RCC 7860 (cell line): ENCODE measurements around the gene OGFOD2.
A peak's percentile ranks its signal among the peaks of the same experiment; 100 is the strongest.

Experiments used
- DNase-seq: peaks from one replicate; pipeline ENCODE4 v3.0.0-alpha.2; 2015; ENCODE audit warnings: low spot score
- FAIRE-seq: peaks from 2 replicates; lab custom pipeline; 2012; peaks lifted over from hg19 to GRCh38; lab: Jason Lieb, UNC

Gene OGFOD2

GRCh38 chr12:122951406-122951805, 23.6 kb upstream of the OGFOD2 start:
- peak; percentile 44 for DNase-seq
- FAIRE-seq: peak; percentile 38

GRCh38 chr12:122951979-122952892, 22.8 kb upstream of the OGFOD2 start:
- FAIRE-seq: no peak
- DNase-seq: peak; percentile 43

GRCh38 chr12:122955156-122955555, 19.9 kb upstream of the OGFOD2 start:
- FAIRE-seq: no peak

GRCh38 chr12:122956035-122956434, 19.0 kb upstream of the OGFOD2 start:
- FAIRE-seq (no peak), DNase-seq (no peak)

More at GRCh38 chr12:122955156-122955555, 19.9 kb upstream of the OGFOD2 start:
- no peak for DNase-seq

GRCh38 chr12:122958198-122958888, 16.7 kb upstream of the OGFOD2 start:
- no peak for DNase-seq
- FAIRE-seq: no peak

- DNase-seq (no peak), FAIRE-seq (no peak)
Measured at GRCh38 chr12:122959566-122960192, 15.4 kb upstream of the OGFOD2 start.

GRCh38 chr12:122960193-122960569, 14.9 kb upstream of the OGFOD2 start:
- FAIRE-seq (no peak), DNase-seq (no peak)

- no peak for DNase-seq
- no peak for FAIRE-seq
Measured at GRCh38 chr12:122961531-122962329, 13.3 kb upstream of the OGFOD2 start.

- DNase-seq: no peak
- no peak for FAIRE-seq
Measured at GRCh38 chr12:122963941-122964265, 11.1 kb upstream of the OGFOD2 start.

- DNase-seq: no peak
- no peak for FAIRE-seq
Measured at GRCh38 chr12:122964439-122965257, 10.4 kb upstream of the OGFOD2 start.

- FAIRE-seq: no peak
- DNase-seq: no peak
Measured at GRCh38 chr12:122965321-122965751, 9.7 kb upstream of the OGFOD2 start.

- DNase-seq (peak; percentile 71), FAIRE-seq (no peak)
Measured at GRCh38 chr12:122965851-122966742, 8.9 kb upstream of the OGFOD2 start, which contains the start of gene ABCB9. Gene ABCB9 (minus strand): TSS chr12:122966463. CDS start chr12:122960235, 6,228 bp downstream.

- FAIRE-seq: no peak
- DNase-seq: no peak
Measured at GRCh38 chr12:122966743-122967550, 8.1 kb upstream of the OGFOD2 start.

- DNase-seq (no peak), FAIRE-seq (no peak)
Measured at GRCh38 chr12:122968104-122968503, 6.9 kb upstream of the OGFOD2 start.

- DNase-seq: no peak
- FAIRE-seq: no peak
Measured at GRCh38 chr12:122969676-122970075, 5.4 kb upstream of the OGFOD2 start.

GRCh38 chr12:122974274-122974891, 661 bp upstream of the OGFOD2 start:
- FAIRE-seq: peak; percentile 79
- DNase-seq: peak; percentile 91

GRCh38 chr12:122975790-122976647, 975 bp downstream of the OGFOD2 start:
- DNase-seq (no peak), FAIRE-seq (no peak)
